Activated T-helper 1 cell treated with Interleukin-2 at 50 U/mL for 16 hours (primary cell): Measurements from ENCODE around the gene MFN1.

ENCODE experiments used
- DNase-seq: peaks from one replicate; pipeline ENCODE4 v3.0.0-alpha.2; 2020; ENCODE audit warnings: low read depth

The MFN1 gene

GRCh38 chr3:179336345-179336929, 11.1 kb upstream of the MFN1 start:
- DNase-seq = no peak

DNA sequence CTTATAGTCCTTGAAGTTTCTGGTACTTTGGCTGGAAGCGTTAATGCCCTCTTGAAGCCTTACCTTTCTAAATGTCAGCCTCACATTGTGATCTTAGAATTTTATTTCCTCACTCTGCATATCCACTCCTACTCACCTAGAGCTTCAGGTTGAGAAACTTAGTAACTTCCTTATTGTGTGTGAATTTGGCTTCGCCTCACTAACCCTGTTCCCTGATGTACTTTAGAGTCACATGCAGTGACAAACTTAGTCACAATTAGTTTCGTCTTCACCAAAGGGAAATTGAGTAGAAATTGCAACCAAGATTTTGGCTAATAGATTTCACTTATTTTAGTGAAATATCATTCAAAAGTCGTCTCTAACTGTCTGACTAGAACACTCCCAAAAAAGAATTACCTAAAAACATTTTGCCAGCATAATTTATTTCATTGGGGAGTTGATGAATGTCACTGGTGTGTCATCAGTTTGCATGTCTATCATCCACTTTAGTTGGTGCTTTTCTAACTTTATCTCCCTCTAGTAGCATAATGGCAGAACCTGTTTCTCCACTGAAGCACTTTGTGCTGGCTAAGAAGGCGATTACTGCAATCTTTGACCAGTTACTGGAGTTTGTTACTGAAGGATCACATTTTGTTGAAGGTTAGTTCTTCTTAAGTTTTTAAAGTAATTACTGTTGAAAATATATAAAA, 960 bp downstream of the MFN1 start:
- no peak for DNase-seq

DNA sequence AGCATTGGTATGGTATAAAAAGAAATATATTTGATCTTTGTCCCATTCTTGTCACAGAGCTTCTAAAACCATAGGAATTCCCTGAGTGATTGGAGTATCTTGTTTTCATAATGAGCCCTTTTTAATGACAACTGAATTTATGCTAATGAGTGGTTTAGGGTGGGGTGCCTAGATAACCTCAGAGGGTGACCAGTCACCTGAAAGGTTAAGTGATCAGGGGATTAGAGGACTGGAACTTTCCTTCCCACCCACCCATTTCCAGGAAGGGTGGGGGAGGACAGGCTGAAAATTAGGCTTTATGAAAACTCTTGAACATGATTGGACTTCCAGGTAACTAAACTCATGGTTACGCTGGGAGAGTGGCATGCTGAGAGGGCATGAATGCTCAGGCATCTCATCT, 8.5 kb downstream of the MFN1 start:
- no peak for DNase-seq

GRCh38 chr3:179363332-179363731, 15.8 kb downstream of the MFN1 start:
- DNase-seq = no peak

DNA sequence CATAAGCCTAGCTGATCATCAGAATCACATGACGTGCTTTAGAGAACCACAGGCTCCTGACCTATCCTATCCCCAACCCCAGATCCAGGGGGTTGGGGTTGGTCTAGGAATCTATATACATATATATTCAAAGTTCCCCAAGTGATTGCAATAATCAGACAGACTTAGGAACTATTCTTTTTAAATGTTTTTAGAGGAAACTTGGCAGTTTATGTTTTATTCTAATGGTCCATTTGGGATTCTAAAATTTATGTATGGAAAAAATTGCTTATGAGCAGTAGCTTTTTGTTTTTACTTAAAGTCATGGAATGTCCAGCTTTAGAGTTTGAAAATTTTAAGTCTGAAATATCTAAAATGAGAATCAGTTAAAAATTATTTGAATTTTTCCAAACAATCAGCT, 22.1 kb downstream of the MFN1 start:
- DNase-seq = no peak

- no peak for DNase-seq
These were observed 26.4 kb downstream of the MFN1 start for GRCh38 chr3:179373938-179374337.

GRCh38 chr3:179375091-179375999, 27.8 kb downstream of the MFN1 start:
- DNase-seq = no peak

DNA sequence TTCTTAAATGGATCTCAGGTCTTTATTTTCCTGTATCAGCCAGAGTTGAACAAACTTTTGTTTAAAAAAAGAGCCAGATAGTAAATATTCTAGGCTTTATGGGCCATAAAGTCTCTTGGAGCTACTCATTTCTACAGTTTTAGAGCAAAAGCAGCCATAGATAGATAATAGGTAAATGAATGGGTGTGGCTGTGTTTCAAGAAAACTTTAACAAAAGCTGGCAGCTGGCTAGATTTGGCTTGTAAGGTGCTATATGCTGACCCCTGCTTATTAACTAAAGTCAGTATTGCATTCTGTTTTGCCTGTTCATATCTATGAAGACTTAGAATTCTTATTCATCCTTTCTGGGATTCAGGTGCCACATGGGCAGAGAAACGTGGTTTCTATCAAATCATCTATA, 29.0 kb downstream of the MFN1 start:
- DNase-seq = no peak

- no peak for DNase-seq
These were observed 44.4 kb downstream of the MFN1 start for GRCh38 chr3:179391906-179392305.

GRCh38 chr3:179398574-179399231, 51.2 kb downstream of the MFN1 start:
- no peak for DNase-seq

GRCh38 chr3:179401561-179401960, 54.1 kb downstream of the MFN1 start:
- DNase-seq = no peak

GRCh38 chr3:179402963-179403362, 55.5 kb downstream of the MFN1 start:
- no peak for DNase-seq

- DNase-seq = no peak
These were observed 56.8 kb downstream of the MFN1 start for GRCh38 chr3:179404307-179404706.

DNA sequence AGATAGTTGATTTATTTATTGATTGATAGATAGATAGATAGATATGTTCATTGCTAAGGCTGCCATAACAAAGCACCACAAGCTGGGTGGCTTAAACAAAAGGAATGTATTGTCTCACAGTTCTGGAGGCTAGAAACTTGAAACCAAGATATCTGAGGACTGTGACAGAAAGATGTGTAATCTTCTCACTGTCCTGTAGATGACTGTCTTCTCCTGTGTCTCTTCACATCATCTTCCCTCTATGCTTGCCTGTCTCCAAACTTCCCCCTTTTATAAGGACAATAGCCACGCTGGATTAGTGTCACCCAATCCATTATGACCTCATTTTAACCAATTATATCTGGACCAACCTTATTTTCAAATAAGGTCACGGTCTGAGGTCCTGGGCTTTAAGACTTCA, 62.8 kb downstream of the MFN1 start:
- no peak for DNase-seq

- DNase-seq = no peak
These were observed 63.5 kb downstream of the MFN1 start for GRCh38 chr3:179410999-179411398.

DNA sequence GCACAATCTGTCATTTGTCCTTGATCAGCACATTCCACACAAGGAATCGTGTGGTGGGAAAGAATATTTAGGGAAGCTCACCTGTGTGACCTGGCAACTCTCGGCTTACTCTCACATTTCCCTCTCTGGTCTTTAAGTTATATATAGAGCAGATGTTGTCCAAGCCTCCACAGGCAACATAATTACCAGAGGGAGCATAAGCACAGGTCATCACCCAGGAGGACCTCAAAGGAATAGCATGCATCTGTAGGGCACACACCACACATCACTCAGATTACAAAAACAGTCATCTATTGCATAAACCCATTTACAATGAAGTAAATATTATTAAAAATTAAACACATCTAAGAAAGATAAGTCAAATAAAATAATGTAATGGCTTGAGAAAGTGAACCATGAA, 67.3 kb downstream of the MFN1 start:
- no peak for DNase-seq

- DNase-seq = no peak
These were observed 67.9 kb downstream of the MFN1 start for GRCh38 chr3:179415377-179415776.

DNA sequence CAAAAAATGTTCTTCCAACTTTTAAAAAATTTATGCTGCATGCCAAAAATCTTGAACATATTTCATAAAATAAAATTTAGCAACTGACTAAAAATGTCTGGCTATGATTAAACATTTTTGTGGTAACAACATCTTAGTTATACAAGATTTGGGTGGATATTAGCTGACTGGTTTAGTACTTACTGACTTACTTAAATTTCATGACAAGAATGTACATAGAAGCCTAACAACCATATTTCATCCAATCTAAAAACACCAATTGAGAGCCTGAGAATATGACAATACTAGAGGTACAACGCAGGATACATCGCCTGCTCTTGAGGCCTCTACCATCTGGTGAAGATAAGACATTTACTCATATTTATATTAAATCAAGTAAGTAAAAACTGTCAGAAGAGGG, 69.2 kb downstream of the MFN1 start:
- DNase-seq = no peak

- DNase-seq = no peak
These were observed 71.1 kb downstream of the MFN1 start for GRCh38 chr3:179418610-179419009.

- no peak for DNase-seq
These were observed 74.0 kb downstream of the MFN1 start for GRCh38 chr3:179421500-179421899.

DNA sequence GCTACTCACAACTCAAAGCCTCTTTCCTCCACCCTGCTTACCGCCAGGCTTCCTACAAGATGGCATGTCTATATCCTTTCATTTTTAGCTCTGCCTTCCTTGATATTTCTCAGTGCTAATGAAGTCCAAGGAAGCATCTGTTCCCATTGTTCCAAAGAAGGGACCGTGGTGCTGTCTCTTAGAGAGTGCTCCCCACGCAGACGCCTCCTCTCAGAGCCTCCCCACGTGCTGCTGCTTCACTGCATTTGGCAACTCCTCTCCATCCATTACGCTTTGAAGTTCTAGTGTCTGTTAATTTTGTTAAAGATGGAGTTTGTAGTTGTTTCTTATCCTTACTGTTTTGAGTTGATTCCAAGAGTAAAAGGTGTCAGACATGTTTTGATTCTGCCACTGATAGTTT, 77.6 kb downstream of the MFN1 start:
- no peak for DNase-seq

DNA sequence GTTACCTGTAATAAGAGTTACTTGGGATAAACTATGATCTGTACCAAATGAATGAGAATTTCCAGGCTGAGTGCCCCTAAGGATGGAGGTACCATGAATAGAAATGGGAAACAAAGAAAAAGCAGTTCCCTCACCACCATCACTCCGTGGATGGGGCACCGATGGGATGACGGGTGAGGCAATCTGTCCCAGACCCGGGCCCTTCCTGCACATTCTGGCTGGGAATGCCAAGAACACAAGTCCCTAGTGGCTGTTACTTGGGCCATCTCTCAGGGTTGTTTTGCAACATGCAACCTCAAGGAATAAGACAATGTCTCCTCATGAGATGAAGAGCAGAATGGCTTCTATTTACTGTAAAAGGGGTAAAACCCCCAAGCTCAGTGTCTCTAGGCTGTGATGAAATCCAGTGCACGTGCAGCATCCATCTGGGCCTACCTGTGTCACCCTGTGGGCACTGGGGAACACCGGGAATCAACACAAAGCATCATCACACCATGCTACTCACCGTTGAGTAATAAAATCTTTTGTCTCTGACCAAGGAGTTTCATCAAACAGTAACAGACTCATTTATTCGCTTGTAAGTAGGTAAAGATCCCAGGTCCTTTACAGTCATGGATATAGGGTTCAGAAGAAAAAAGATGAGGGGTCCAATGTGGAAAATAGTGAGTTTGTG, 81.5 kb downstream of the MFN1 start:
- no peak for DNase-seq
